Hematopoietic multipotent progenitor cell treated with erythropoietin and hydrocortisone succinate and interleukin-3 and kit ligand, for 6 days (in vitro differentiated cells): ENCODE results near the gene NADSYN1.
A peak's percentile ranks its signal among the peaks of the same experiment; 100 is the strongest.

Experiments
- DNase-seq: peaks from one replicate; pipeline ENCODE4 v3.0.0-alpha.2; 2015

Gene NADSYN1

GRCh38 chr11:71451596-71452198, 1.3 kb upstream of the NADSYN1 start:
- peak; percentile 57 for DNase-seq

GRCh38 chr11:71452199-71453036, 585 bp upstream of the NADSYN1 start:
- peak; percentile 77 for DNase-seq

DNA sequence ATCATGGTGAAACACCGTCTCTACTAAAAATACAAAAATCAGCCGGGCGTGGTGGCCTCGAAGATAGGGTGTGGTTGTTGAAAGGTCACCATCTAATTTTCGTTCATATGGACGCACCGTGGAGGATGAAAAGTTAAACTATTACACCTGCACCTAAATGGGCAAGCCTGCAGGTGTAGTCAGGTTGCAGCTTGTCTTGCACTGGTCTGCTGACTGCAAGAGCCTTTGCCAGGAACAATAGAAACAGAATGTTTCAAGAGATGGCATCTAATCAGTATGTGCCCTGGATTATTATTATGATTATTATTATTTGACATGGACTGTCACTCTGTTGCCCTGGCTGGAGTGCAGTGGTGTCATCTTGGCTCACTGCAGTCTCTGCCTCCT, 908 bp downstream of the NADSYN1 start:
- peak; percentile 7 for DNase-seq

GRCh38 chr11:71454470-71455113, 1.6 kb downstream of the NADSYN1 start:
- no peak for DNase-seq

- no peak for DNase-seq
Observed at GRCh38 chr11:71456294-71456693, 3.3 kb downstream of the NADSYN1 start.

- DNase-seq = no peak
Observed at GRCh38 chr11:71456831-71457230, 3.8 kb downstream of the NADSYN1 start.

DNA sequence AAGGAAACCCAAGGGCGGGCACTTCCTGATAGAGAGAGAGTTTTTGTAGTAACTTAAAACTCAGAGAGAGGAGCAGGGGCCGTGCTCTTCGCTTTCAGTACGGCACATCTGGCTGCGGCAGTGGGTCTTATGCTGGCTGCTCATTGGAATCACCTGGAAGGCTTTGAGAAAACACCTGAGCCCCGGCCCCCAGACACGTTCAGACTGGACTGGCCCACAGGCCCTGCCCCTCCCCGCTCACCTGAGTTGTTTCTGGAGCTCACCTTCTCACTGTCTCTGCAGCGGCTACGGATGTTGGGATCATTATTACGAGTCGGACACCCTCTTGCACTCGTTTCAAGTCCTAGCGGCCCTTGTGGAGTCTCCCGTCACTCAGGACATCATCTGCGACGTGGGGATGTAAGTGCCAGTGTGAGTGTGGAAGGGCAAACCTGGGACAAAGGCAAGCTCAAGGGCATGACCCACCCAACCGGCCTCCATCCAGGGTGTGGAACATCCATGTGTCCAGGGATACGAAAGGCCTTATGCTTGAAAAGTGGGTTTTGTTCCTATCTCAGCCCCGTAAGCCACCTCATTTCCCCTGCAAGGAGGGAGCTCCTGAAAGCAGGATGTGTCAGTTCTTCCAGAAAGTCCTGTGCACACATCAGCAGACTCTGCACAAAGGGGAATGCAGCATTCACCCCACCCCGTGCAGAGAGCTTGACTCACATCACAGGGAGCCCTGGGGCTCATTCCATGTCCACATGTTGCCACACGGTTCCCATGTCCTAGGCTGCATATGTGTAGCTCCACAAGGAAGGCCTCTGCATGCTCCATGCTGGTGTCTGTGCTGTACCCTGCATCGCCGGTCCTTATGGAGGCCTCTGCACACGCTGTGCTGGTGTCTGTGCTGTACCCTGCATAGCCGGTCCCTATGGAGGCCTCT, 5.4 kb downstream of the NADSYN1 start:
- DNase-seq = no peak

DNA sequence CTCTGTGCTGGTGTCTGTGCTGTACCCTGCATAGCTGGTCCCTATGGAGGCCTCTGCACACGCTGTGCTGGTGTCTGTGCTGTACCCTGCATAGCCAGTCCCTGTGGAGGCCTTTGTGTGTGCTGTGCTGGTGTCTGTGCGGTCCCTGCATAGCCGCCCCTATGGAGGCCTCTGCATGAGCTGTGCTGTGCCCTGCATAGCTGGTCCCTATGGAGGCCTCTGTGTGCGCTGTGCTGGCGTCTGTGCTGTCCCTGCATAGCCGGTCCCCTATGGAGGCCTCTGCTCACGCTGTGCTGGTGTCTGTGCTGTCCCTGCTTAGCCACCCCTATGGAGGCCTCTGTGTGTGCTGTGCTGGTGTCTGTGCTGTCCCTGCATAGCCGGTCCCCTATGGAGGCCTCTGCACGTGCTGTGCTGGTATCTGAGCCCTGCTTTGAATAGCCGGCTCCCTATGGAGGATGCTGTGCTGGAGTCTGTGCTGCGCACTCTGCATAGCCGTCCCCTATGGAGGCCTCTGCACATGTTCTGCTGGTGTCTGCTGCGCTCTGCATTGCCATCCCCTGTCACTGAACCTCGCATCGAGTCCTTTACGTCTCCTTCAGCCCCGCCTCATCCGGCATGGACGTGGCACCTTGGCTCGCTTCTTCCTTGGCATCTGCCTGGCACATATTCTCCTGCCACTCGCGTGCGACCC, 6.2 kb downstream of the NADSYN1 start:
- no peak for DNase-seq

DNA sequence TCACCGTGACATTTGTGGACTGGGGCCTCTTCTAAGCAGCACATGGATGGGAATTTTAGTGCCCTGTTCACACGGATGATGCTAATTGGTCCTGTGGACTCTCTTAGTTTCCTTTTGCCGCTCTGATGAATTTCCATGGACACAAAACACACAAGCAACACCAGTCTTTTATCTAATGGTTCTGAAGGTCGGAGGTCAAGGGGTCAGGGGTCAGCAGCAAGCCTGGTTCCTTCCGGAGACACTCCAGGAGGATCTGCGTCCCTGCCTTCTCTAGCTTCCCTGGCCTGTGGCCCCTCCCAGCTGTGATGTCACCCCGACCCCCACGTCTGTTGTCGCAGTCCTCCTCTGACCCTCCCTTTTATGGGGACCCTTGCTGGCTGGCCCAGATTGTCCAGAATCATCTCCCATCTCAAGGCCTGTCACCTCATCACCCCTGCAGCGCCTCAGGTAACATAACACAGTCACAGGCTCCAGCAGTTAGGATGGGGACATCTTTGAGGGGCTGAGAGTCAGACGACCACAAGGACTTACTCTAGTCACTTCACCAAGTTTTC, 6.8 kb downstream of the NADSYN1 start:
- DNase-seq = no peak

DNA sequence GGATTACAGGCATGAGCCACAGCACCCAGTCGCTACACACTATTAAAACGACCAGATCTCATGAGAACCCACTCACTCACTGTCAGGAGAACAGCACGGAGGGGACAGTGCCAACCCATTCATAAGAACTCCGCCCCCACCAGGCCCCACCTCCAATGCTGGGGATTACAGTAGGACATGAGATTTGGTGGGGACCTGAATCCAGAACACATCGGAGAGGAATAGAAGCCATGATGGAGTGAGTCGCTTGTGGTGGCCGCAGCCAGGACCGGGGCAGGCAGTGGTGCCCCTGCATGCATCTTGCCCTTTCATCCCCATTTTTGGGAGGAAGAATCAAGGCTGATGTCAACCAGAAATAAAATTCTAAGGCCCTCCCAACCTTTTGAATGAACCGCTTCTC, 8.7 kb downstream of the NADSYN1 start:
- no peak for DNase-seq

- no peak for DNase-seq
Observed at GRCh38 chr11:71462726-71463125, 9.7 kb downstream of the NADSYN1 start.

- no peak for DNase-seq
Observed at GRCh38 chr11:71463331-71464211, 10.6 kb downstream of the NADSYN1 start.

DNA sequence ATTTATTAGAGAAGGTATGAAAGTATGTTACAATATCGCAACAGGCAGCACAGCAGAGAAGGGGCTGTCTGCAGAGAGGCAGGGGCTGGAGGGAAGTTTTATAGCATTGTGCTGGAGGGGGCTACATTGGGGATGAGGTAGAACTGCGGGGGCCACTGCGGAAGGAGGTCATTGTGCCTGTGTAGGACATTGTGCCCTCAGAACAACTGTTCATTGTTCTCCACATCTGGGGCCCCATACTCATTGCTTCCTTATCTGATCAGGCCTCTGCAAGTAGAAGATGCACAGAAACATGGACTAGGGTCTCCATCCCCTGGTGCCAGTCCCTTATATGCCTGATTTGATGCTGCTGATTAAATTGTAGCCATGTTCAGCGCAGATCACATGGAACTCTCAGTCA, 12.1 kb downstream of the NADSYN1 start:
- no peak for DNase-seq

DNA sequence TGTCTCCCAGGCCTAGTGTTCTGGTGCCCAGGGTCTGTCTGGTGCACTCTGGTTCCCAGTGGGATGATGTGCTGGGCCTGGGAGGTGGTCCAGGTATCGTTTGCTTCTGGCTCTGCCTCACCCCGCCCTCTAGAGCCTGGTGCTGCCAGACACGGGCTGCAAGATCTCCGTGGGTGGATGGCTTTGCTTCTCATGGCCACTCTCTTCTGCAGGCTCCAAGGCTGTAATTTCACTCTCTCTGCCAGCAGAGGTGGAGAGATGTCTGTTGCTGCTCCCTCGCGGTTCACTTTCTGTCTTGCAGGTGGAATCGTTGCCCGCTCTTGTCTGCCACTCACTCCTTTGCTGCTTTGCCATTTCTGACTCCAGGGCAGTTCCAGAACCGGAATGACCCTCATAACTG, 13.4 kb downstream of the NADSYN1 start:
- DNase-seq = no peak

DNA sequence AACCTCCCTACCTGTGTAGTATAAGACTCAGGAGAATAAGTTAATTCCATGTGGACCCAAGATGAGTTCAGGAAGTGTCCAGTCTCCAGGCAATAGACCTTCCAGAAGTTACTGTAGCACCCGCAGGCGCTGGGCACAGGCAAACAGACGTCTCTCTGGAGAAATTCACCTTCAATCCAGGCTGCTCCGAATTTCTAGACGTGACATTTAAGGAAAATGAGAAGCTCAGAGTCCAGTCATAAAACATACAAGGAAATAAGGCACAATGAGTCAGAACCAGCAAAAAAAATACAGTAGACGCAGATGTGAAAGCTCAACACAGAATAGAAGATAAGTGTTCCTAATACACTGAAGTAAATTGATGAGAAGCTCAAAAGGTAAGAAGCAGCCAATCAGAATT, 14.2 kb downstream of the NADSYN1 start:
- DNase-seq = no peak

- DNase-seq = no peak
Observed at GRCh38 chr11:71470946-71471345, 17.9 kb downstream of the NADSYN1 start.

DNA sequence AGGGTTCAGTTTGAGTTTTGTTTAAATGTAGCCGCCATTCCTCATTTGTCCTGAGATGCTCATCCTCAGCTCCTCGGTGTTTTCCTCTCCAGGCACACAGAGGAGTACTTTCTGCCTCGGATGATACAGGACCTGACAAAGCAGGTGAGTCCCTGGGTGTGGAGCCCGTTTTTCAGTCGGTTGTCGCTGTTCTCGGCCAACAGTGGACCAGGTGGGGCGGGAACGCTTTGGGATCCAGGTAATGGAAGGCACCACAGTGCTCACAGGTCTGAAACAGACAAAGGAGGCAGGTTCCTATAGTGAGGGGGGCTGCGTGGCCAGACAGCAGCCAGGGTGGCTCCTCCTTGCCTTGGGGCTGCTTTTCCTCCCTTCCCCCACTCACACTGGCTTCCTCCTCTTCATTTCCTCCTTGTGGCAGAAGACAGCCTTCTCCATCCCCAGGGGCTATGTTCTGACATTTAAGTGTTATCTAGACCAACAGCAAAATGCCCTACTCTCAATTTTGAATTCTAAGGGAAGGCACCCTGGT, 19.4 kb downstream of the NADSYN1 start:
- no peak for DNase-seq

- DNase-seq = no peak
Observed at GRCh38 chr11:71472941-71473792, 20.2 kb downstream of the NADSYN1 start.

- no peak for DNase-seq
Observed at GRCh38 chr11:71473793-71474080, 20.7 kb downstream of the NADSYN1 start.
